Raji (cell line): ENCODE measurements around the gene HCLS1.

Source experiments
- POLR2A ChIP-seq: IDR thresholded peaks from 2 replicates; pipeline ENCODE4 v1.6.1; 2011; ENCODE audit warnings: low read depth, low read length, control low read depth; ENCODE audit not compliant: insufficient read depth

Gene HCLS1, protein sequence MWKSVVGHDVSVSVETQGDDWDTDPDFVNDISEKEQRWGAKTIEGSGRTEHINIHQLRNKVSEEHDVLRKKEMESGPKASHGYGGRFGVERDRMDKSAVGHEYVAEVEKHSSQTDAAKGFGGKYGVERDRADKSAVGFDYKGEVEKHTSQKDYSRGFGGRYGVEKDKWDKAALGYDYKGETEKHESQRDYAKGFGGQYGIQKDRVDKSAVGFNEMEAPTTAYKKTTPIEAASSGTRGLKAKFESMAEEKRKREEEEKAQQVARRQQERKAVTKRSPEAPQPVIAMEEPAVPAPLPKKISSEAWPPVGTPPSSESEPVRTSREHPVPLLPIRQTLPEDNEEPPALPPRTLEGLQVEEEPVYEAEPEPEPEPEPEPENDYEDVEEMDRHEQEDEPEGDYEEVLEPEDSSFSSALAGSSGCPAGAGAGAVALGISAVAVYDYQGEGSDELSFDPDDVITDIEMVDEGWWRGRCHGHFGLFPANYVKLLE

DNA sequence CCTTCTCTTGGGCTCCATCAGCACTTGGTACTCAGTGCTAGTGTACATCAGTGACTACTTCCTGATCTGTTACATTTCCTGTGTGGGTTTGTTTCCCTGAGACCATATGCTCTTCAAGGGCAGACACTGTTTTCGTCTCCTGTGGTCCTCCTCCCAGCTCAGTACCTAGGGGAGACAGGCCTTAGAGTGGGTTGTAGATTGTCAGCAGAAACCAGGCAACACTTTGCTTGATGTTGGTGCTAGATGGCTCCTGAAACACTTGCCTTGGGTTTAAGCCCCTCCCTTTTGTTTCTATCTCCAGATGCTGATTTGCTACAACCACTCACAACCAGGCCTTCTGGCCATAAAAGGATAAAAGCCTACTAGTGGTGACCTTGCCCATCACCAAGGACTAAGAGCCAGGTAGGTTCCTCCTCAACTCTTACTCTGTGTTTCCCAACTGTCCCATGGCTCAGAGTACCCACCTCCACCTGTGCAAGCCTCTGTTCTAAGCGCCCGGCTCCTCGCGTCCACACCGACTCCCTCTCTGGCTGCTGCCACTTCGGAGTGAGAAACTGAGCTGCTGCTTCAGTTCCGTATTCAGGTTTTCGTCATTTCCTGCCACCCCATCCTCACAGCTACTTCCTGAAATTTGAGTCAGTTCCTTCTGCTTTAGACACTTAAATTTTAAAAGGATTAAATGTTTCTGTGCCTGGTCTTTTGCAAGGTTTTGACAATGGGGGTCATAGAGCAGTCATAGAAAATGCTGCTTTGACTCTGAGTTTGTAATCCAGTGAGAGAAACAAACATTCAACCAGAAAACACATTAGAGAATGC lies at the start of gene HCLS1:
TSS of gene HCLS1 (minus strand) at position 548 of the 816 bp plus-strand sequence. CDS start 2,556 bp downstream, outside the sequence.
- TF ChIP-seq POLR2A: peak; percentile 98

DNA sequence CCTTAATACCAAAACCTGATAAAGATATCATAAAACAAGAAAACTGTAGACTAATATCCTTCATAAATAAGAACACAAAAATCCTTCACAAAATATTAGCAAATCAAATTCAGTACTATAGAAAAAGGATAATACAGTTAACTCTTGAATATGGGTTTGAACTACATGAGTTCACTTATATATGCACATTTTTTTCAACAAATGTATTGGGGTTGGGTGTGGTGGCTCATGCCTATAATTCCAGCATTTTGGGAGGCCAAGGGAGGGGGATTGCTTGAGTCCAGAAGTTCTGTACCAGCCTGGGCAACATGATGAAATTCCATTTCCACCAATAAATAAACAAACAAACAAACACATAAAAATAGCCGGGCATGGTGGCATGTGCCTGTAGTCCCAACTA lies 49.6 kb upstream of the HCLS1 start:
- TF ChIP-seq POLR2A: no peak

DNA sequence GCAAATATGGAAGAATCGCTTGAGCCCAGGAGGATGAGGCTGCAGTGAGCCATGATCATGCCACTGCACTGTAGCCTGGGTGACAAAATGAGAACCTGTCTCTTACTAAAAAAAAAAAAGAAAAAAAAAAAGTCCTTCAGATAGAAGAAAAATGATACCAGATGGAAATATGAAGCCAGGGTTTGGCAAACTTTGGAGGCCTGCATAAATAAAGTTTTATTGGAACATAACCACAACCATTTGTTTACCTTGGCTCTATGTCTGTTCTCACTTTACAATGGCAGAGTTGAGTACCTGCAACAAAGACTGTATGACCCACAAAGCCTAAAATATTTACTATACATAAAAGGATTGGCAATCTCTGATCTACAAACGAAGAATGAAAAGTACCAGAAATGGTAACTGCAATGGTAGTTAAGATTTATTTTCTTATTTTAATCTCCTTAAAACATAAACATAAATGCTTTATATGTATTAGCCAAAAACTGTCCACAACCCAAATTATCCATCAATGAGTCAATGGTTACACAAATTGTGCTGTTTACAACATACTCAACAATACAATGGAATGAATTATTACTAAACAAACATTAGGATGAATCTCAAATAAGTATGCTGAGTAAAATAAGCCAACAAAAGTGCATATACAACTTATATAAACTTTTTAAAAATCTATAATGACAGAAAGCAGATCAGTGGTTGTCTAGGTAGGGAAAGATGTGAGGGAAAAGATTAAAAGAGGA lies 47.0 kb upstream of the HCLS1 start:
- TF ChIP-seq POLR2A: no peak

DNA sequence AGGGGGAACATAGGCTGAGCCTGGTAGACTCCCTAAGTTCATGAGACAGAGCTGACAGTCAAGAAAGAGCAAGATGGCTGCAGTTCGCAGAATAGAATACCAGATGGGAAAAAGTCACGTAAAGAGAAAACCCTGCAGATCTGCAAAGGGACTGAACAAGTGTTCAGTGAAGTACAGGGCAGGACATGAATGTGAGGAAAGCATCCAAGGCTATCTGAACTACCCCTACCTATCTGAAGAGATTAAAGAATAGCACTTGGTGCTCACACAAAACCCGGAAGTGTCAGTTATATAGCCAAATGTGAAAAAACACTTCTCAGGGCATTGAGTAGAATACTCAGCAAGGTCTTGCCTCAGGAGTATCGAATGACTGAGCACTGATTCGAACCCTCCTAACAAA lies 44.8 kb upstream of the HCLS1 start:
- TF ChIP-seq POLR2A: no peak

DNA sequence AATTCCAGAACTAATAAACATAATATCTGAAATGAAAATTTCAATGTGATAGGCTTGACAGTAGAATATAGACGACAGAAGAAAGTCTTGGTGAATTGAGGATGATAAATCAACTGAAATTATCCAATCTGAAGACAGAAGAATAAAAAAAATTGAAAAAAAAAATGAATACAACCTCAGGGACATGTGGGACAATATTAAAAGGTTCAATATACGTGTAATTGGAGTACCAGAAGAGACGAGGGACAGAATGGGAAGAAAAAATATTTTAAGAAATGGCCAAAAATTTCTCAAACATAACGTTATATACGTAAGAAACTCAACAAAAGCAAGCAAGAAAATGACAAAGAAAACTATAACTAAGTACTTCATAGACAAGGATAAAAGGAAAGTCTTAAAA lies 43.3 kb upstream of the HCLS1 start:
- no peak for TF ChIP-seq POLR2A

DNA sequence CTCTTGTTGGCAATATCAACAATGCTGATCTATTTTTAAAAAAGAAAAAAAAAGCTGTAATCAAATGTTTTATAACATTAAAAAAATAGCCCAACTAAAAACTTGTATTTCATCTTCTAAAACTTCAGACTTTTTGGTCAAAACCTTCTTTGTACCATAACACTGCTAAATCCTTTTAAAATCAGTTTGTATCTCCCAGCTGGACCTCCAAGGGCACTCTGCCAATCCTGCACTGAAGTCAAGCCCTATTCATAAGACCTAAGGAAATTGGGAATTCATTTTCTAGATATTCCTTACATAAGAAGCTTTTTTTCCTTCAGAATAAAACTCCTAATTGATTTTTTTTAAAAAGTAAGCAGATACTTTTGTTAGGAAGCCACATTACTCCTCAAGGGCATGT lies 38.2 kb upstream of the HCLS1 start:
- no peak for TF ChIP-seq POLR2A

DNA sequence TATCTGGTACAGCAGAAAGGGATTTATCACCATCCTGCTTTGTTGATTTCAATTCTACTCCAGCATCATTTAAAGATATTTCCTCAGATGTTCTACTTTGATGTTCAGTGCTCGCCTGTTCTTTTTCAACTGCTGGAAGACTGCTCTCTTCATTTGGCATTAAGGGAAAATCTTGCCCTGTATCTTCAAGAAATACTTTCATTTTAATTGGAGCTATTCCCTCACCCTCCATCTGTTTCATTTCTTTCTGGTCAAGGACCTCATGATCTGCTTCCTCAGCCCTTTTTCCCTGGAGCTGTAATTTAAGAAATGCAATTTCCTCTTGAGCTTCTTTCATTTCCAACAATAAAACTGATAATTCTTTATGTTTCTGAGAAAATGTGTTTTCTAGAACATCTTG lies 37.8 kb upstream of the HCLS1 start:
- TF ChIP-seq POLR2A: no peak

DNA sequence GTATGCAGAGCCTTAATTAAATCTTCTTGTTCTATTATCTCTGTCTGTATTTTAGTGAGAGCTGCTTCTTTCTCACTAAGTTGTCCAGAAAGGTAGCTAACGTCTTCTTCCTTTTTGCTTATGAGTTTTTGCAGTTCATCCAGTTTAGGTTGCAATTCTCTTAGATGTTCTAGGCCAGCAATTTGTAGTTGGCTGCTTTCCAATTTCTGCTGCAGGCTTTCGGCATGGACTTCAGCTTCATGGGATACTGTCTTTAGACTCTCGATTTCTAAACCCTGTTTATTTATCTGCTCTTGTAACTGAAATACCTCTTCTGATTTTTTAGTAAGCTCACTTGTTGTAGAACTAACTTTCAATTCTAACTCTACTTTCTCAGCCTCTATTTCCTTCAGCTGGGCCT lies 35.5 kb upstream of the HCLS1 start:
- TF ChIP-seq POLR2A: no peak

DNA sequence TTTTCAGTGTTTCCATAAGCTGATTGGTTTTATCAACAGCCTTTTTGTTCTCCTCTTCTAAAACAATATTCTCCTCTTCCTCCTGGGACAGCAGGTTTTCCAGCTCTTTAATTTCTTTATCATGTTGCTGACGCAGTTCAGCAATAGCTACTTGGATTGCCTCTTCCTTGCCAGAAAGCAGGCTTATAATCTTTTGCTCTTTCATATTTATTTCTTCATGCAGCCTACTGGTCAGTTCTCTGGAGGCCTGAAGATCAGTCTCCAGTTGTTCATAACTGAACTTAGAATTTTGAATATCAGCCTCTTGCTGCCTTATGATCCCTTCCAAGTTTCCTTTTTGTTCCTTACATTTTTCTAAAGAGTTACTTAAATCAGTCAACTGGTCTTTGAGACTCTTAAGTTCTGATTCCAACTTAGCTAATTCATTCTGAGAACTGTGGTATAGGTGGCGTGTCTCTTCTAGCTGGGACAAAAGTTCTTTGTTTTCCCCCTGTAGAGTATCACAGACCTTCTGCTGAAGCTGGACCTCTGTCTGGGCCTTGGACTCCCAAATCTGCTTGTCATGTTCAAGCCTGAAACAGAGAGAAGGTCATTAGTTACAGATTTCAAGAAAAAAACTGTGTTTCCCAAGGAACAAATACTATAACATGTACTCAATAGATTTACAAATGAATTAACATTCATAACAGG lies 31.5 kb upstream of the HCLS1 start:
- no peak for TF ChIP-seq POLR2A

DNA sequence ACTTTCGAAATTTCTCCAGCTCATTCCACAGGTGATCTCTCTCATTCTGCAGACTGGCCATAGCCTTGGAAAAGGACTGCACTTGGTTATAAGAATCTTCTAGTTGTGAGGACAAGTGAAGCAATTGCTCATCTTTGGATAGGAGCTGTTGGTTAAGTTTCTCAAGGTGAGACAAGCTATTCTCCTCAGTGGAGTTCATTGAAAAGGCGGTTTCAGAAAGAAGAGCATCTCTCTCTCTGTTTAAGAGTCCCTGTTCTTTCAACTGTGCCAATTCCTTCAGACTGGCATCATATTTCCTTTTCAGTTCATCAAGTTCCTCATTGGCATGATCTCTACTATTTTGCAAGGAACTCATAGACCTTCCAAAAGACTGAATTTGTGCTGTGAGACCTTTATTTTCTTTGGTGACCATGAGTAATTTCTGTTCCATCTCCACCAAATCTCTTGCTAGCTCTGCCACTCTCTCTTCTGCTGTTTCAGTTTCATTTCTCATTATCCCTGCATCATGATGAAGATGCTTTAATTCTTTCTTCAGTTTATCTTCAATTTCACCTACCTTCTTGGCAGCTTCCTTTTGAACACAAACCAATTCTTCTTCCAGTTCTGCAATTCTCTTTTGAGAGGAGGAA lies 30.2 kb upstream of the HCLS1 start:
- TF ChIP-seq POLR2A: no peak

DNA sequence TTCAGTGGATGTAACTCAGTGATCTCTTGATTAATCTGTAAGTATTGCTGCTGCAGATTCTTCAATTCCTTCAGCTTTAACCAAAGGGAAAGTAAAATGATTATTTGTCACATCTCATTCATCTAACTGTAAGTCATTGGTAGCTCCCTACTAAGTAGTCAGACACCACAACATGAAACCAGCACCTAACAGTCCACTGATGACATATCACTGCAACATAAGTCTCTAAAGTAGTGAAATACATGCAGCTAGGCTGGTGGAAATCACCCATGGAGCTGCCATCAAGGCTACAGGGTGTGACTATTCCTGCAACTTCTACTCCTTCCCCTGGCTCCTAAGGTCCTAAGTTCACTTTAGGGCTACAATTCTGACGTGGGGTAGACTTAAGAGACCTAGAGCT lies 21.1 kb upstream of the HCLS1 start:
- no peak for TF ChIP-seq POLR2A

DNA sequence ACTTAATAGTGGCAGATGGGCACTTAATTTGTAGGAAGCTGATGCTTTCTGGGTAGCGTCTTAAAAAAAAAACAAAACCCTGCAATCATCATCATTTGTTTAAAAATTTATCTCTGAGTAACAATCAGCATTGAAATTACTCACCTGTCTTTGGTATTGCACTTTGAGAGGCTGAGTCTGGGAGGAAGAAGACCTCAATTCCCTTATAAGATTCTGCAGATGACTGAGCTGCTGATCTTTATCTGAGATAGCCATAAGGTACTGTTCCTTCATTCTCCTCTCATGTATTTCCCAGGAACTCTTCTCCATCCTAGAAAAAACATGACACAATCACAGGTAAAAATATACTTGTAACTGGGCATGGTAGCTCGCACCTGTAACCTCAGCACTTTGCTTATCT lies 16.4 kb upstream of the HCLS1 start:
- no peak for TF ChIP-seq POLR2A

DNA sequence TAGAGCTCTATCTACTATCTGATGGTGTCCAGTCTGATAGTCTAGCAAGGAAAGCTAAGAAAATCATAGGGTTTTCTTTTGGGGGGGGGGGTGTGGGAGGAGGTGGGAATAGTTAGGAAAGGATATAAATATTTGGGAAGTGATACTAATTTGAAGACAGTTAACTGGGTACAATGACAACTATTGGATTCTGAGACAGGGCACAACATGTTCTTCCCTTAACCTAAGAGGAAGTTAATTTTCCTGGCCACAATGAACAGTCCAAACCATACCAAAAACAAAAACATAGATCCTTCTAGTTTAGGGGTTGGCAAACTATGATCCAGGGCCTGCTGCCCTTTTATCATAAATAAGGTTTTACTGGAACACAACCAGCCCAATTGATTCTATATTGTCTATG lies 10.0 kb upstream of the HCLS1 start:
- TF ChIP-seq POLR2A: no peak

DNA sequence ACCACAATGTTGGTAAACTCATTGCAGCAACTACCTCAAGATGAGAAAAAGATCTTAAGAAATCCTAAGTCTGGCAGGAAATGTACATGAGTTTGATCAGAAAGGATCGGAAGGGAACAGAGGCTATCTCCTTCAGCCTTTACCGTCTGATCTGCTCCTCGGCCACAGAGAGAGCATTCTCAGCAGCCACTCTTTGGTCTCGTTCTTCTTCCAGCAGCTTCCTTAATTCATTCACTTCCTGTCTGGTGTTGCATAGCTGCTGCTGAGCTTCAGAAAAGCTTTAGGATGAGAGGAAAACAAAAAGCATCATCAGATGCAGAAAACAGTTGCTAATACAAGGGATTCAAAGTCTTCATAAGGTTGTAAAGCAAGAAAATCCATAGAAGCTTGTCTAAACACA lies 6.6 kb upstream of the HCLS1 start:
- no peak for TF ChIP-seq POLR2A
